ENCODE data around the gene ZNF618.
A peak's percentile ranks its signal among the peaks of the same experiment; 100 is the strongest.

ZNF618 gene

DNA sequence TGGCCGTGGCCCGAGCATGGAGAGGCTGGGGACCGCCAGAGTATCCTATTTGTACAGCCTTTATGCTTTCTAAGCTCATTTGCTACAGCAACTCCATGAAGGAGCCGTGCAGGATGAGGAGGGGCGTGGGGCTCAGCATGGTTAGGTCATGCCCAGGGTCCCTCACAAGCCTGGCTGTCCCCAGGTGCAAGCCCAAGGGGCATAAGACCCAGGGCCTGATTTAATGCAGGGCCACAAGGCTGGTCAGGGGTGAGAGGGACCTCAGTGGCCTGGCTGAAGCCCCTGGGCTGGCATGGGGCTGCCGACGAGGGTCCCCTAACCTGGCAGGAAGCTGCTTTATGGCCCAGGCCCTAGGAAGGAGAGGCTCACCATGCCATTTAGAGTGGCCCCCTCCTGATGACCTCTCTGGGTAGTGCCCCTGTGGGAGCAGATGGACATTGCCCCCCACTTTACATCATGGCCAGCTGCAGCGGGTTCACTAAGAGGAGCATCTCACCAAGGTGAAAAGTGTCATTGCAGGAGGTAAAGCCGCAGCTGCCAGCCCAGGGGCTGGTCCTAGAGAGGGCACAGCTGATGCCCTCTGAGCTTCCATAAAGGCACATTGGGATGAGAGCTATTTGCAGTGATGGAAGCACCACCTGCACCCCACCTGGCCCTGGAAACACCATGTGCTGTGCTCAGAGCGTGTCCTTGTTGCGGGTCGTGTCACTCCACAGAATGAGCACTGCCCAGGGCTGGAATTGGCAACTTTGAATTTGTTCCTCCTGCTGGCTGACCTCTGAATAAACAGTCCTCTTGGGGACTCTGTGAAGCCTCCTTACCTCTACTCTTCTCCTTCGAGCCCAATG lies 58.9 kb downstream of the ZNF618 start:
- no peak for DNase-seq (ENCODE audit: low read depth)

- no peak for DNase-seq (ENCODE audit: low read depth)
Measured at GRCh38 chr9:113935677-113936380, 59.7 kb downstream of the ZNF618 start.

GRCh38 chr9:113940077-113940476 lies 64.0 kb downstream of the ZNF618 start:
- no peak for DNase-seq (ENCODE audit: low read depth)

GRCh38 chr9:113941056-113941455 lies 64.9 kb downstream of the ZNF618 start:
- DNase-seq (ENCODE audit: low read depth), result no peak

DNA sequence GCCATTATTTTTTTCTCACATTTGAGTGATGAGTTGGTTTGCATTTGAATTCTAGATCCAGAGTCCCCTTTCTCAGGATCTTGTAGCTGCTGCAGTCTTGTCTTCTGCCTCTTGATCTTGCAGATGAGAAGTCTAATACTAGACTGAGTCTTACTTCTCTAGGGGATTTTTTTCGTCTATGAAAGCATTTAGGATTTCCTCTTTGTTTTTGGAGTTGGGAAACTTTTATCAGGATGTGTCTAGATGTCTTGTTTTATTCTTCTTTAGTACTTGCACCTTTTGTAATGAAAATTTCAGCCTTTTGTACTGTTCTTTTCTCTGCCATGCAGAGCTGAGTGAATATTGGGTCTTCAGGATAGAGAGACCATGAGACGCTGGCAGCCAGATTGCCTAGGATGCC lies 65.4 kb downstream of the ZNF618 start:
- no peak for DNase-seq (ENCODE audit: low read depth)

- DNase-seq (ENCODE audit: low read depth), result no peak
Measured at GRCh38 chr9:113943112-113944009, 67.3 kb downstream of the ZNF618 start.

- DNase-seq (ENCODE audit: low read depth), result no peak
Measured at GRCh38 chr9:113945784-113946183, 69.7 kb downstream of the ZNF618 start.

- no peak for DNase-seq (ENCODE audit: low read depth)
Measured at GRCh38 chr9:113946496-113947115, 70.5 kb downstream of the ZNF618 start.

- no peak for DNase-seq (ENCODE audit: low read depth)
Measured at GRCh38 chr9:113947941-113948340, 71.8 kb downstream of the ZNF618 start.

DNA sequence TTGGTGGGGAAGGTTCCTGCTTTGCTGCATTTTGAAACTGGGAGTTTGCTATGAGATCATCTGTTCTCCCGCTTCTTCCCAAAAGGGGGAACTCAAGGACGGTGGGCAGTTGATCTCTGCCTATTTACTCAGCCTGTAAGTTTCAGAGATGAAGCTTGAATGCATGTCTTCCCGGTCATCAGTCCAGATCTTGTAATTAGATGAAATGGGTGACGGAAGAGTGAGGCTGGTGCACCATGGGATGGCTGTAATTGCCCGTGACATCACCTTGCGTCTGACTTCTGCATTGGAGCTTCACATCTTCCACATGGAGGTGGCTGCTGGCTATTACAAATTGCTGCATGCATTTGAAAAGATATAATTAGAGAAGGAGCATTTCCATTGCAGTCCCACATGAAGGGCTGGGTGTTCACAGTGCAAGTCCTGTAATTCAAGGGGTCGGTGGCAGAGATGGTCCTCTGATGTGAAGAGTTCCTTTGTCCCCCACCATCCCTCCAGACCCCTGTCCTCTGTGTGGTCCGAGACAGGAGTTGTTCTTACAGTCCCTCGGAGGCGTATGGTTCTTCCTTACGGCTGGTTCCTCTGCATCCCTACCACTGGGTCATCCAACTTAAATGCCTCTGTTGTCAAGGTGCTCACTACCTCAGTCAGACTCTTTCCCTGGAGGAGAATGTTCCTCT lies 72.9 kb downstream of the ZNF618 start:
- no peak for DNase-seq (ENCODE audit: low read depth)

DNA sequence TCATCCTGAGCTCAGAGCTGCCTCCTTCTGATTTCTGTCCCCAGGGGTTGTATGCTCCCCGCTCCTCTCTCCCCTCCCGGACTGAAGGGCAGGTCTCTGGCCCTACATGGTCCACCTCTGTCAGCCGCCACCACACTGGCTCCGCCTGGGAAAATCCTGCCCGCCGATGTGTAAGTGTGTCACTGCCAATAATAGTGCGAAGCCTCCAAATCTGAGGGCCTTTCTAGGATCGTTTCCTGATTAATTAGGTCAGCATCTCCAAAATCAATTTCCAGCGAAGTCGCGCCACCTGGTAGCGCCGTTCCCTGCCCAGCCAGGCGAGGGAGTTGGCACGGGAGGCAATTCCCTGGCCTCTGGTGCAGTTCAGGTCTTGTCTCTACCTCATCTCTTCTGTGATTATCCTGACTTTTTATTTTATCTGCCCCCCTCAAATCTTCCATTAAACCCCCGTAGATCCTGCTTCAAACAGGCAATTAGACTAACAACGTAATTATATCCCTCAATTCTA lies 73.5 kb downstream of the ZNF618 start:
- DNase-seq (ENCODE audit: low read depth), result no peak

DNA sequence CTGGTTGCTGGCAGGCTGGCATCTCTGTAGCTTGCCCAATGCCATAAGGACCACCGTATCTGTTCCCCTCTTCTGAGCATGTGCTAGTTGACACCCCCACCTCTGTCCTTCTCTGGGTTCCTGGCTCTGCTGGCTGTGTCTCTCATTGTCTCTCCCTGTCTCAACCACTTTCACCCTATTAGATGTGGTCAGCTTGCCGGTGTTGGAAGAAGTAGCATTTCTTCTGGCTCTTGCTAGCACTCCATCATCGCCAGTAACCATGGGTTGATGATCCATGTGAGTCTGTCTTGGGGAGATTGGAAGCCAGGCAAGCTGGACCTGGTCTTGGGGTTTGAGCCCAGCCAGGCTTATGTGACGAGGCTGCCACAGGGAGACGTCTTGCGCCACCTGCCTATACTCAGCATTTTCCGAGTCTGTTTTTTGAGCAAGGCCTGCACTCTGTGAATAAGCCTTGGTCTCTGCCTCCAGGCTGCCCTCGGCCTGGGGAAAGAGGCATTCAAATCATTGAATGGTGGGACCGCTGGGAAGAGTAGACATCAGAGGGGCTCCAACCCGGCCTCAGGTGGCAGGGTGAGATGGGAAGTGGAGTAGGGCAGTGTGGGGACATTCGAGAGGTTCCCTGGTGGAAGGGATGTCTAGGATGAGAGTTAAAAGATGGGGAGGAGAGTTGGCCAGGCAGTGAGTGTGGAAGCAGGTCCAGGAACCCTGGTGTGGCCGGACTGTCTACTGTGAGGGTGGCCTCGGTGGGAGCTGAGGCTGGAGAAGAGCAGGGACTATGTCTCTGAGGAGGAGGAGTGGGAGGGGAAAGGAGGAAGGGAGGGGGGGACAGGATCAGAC lies 74.3 kb downstream of the ZNF618 start:
- DNase-seq (ENCODE audit: low read depth), result no peak

- DNase-seq (ENCODE audit: low read depth), result no peak
Measured at GRCh38 chr9:113951032-113951372, 74.9 kb downstream of the ZNF618 start.

GRCh38 chr9:113952676-113953075 lies 76.6 kb downstream of the ZNF618 start:
- no peak for DNase-seq (ENCODE audit: low read depth)

- DNase-seq (ENCODE audit: low read depth), result no peak
Measured at GRCh38 chr9:113953531-113953930, 77.4 kb downstream of the ZNF618 start.

DNA sequence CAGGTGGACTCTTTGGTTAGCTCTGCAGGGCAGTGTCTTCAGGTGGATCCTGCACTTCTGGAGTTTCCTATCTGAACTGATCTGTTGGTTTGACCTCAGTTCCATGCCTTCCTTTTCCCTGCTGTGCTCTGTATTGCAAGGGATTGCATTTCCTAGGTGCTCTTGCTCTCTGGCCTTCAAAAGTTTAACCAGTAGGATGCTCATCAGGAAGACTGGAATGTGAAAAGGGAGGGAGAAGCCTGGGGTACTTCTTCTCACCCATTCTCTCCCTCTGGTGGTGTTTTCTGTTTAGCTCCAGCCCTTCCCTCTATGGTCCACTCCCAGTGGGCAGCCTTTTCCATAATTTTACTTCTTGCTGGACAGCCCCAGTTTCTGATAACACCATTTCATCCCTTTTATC lies 78.5 kb downstream of the ZNF618 start:
- no peak for DNase-seq (ENCODE audit: low read depth)

- DNase-seq (ENCODE audit: low read depth), result peak; percentile 51
Measured at GRCh38 chr9:113955076-113955752, 79.1 kb downstream of the ZNF618 start.

DNA sequence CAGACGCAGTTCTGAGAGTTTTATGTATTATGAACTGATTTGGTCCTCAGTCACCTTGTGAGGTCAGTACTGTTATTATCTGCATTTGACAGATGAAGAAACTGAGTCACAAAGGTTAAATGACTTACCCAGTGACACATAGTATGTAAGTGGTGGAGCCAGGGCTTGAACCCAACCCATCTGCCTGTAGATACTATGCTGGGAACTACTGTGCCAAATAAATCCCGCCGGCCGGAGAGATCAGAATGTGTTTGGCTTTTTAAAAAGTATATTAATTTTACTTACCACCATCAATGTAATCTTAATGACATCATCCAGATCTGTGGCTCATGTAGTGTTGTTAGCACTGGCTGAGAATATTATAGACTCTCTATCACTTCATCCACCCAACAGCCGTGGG lies 80.8 kb downstream of the ZNF618 start:
- no peak for DNase-seq (ENCODE audit: low read depth)

DNA sequence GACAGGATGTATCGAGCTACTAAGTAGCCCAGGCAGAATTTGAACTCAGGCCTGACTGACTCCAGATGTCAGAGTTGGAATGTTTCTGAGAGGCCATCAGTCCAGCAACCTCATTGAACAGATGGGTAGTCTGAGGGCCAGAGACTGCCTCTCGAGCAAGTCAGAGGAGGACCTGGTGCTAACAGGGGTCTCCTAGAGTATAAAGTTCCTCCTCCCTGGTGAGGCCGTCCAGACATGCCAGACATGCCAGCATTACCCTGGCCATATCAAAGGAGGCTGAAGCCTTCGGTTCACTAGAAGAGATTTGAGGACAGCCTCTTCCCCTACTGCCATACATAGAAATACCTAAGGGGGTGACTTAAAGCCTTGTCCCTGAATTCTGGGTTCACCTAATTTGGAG lies 81.2 kb downstream of the ZNF618 start:
- DNase-seq (ENCODE audit: low read depth), result no peak

GRCh38 chr9:113957821-113958341 lies 81.8 kb downstream of the ZNF618 start:
- peak; percentile 81 for DNase-seq (ENCODE audit: low read depth)

Data from GM04504 (cell line).